DOHH2 (cell line): Measurements from ENCODE around the gene DISC1.
"Not testable (repeated sequence)": the region's sequence is repeated elsewhere in the genome, so short reads cannot be mapped to it uniquely, and the experiment has no call there.

Experiments used
- H3F3A ChIP-seq: fragments of 200-600 bp; sonication (generic), shearing (Covaris generic); 2 replicates; pipeline ENCODE4 v1.6.0; 2016; ENCODE audit warnings: antibody characterized with exemption, mild to moderate bottlenecking; ENCODE audit not compliant: control insufficient read depth, insufficient read depth
- H3K27ac ChIP-seq: fragments of 200-600 bp; sonication (generic); 2 replicates; pipeline ENCODE4 v1.5.1; 2014; ENCODE audit warnings: low read depth, mild to moderate bottlenecking, low read length, moderate library complexity
- H3K27me3 ChIP-seq: fragments of 200-600 bp; sonication (generic); 2 replicates; pipeline ENCODE4 v1.6.1; 2014; ENCODE audit warnings: mild to moderate bottlenecking, low read length, mixed read lengths; ENCODE audit not compliant: control insufficient read depth
- H3K36me3 ChIP-seq: fragments of 200-600 bp; sonication (generic); 2 replicates; pipeline ENCODE4 v1.6.1; 2014; ENCODE audit warnings: mild to moderate bottlenecking, low read length, moderate library complexity, mixed read lengths; ENCODE audit not compliant: control insufficient read depth
- H3K4me1 ChIP-seq: fragments of 200-600 bp; sonication (generic); 2 replicates; pipeline ENCODE4 v1.6.1; 2014; ENCODE audit warnings: mild to moderate bottlenecking, low read length, mixed read lengths; ENCODE audit not compliant: control insufficient read depth
- H3K4me2 ChIP-seq: fragments of 200-600 bp; sonication (generic); 2 replicates; pipeline ENCODE4 v1.6.0; 2014; ENCODE audit warnings: mild to moderate bottlenecking, low read length, moderate library complexity
- H3K4me3 ChIP-seq: fragments of 200-600 bp; sonication (generic); 2 replicates; pipeline ENCODE4 v1.5.1; 2014; ENCODE audit warnings: mild to moderate bottlenecking, low read length, mixed read lengths
- H3K79me2 ChIP-seq: fragments of 200-600 bp; sonication (generic); 2 replicates; pipeline ENCODE4 v1.6.1; 2014; ENCODE audit warnings: mild to moderate bottlenecking, low read length, mixed read lengths; ENCODE audit not compliant: control insufficient read depth
- H3K9me2 ChIP-seq: fragments of 200-600 bp; sonication (generic); replicated peaks from 2 replicates; pipeline ENCODE4 v1.6.1; 2014; ENCODE audit warnings: mild to moderate bottlenecking, low read length, mixed read lengths; ENCODE audit not compliant: control insufficient read depth
- H3K9me3 ChIP-seq: fragments of 200-600 bp; sonication (generic); 2 replicates; pipeline ENCODE4 v1.6.1; 2014; ENCODE audit warnings: antibody characterized with exemption, low read length, mixed read lengths; ENCODE audit not compliant: control insufficient read depth, insufficient read depth
- H4K20me1 ChIP-seq: fragments of 200-600 bp; sonication (generic); 2 replicates; pipeline ENCODE4 v1.6.0; 2014; ENCODE audit warnings: low read depth, mild to moderate bottlenecking, antibody characterized with exemption, low read length, moderate library complexity; ENCODE audit not compliant: control insufficient read depth, insufficient read depth
- EZH2phosphoT487 ChIP-seq: fragments of 200-600 bp; sonication (generic); IDR thresholded peaks from 2 replicates; pipeline ENCODE4 v1.6.1; 2017; ENCODE audit warnings: borderline replicate concordance, mild to moderate bottlenecking, antibody characterized with exemption, low read length, moderate library complexity, mixed read lengths
- TF ChIP-seq, protein P1 (sequence below): fragments of 200-600 bp; sonication (generic); IDR thresholded peaks from one replicate; pipeline ENCODE4 v1.5.1; 2014; ENCODE audit warnings: antibody characterized with exemption, mild to moderate bottlenecking, low read depth, low read length; ENCODE audit not compliant: poor library complexity, severe bottlenecking

Gene DISC1

DNA sequence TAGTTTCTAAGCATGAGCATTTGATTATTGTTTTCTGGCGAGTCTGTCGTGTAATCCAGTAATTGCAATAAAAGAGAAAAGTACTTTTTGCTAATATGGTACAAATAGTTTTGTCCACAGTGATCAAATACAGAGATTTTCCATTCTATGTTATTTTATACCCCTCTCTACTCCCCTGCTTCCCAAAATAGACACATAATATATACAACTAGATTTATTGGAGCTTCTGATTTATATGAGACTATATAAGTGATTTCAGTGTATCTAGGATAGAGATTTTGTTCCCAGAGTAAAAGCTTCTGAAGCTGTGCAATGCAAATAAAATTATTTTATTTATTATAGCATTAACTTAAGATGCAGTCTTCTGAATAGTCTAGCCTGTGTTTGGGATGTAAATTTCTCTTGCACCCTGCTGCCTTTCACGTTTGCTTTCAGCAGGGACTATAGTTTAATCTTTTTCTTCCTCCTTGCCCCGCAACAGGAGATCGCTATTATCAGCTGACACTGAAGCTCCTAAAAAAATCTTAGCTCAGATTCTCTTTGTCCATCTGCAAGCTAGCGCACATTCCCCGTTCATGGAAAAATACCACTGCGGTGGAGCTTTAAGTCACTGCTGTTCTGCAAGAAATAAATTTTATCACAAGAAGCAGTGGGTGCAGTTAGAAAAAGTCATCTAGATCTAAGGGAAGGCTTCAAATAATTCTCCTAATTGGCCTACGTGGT, 273.3 kb downstream of the DISC1 start:
- no peaks in the 10 kb centered on the region for H3F3A ChIP-seq
- no peaks in the 10 kb centered on the region for H3K36me3 ChIP-seq
- H3K4me1 ChIP-seq, result no peaks in the 10 kb centered on the region
- no peak overlapping the region for H3K4me3 ChIP-seq
- H3K9me3 ChIP-seq, result no peaks in the 10 kb centered on the region
- H3K27ac ChIP-seq, result no peak overlapping the region
- H3K9me2 ChIP-seq, result no peaks in the 10 kb centered on the region
- H3K4me2 ChIP-seq, result no peak overlapping the region
- H3K79me2 ChIP-seq, result no peaks in the 10 kb centered on the region
- no peaks in the 10 kb centered on the region for H4K20me1 ChIP-seq
- TF ChIP-seq, protein P1, sequence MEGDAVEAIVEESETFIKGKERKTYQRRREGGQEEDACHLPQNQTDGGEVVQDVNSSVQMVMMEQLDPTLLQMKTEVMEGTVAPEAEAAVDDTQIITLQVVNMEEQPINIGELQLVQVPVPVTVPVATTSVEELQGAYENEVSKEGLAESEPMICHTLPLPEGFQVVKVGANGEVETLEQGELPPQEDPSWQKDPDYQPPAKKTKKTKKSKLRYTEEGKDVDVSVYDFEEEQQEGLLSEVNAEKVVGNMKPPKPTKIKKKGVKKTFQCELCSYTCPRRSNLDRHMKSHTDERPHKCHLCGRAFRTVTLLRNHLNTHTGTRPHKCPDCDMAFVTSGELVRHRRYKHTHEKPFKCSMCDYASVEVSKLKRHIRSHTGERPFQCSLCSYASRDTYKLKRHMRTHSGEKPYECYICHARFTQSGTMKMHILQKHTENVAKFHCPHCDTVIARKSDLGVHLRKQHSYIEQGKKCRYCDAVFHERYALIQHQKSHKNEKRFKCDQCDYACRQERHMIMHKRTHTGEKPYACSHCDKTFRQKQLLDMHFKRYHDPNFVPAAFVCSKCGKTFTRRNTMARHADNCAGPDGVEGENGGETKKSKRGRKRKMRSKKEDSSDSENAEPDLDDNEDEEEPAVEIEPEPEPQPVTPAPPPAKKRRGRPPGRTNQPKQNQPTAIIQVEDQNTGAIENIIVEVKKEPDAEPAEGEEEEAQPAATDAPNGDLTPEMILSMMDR, result no peak
- TF ChIP-seq EZH2phosphoT487, result no peak
- no peaks in the 10 kb centered on the region for H3K27me3 ChIP-seq

DNA sequence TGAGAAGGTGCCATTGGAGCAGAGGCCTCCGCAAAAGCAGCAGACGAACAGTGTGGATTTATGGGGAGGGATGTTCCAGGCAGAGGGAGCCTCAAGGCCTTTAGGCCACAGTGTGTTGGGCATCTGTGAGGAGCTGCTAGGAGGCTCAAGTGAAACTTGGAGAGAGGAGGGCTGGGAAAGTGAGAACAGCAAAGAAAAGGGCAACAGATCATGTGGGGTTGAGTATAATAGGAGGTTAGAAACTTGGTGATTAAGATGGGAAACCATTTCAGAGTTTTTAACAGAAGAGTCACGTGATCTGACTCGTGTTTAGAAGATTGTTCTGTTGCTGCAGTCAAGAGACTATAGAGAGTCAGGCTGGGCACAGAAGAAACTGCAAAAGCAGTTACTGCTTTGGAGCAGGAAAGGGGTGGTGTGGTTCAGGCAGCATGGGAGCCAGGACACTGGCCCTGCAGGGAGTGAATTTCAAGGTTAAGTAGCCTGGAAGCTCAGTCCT, 277.0 kb downstream of the DISC1 start:
- TF ChIP-seq, protein P1, result no peak
- TF ChIP-seq EZH2phosphoT487, result no peak
- H3K9me3 ChIP-seq, result no peaks in the 10 kb centered on the region
- no peaks in the 10 kb centered on the region for H3K9me2 ChIP-seq

DNA sequence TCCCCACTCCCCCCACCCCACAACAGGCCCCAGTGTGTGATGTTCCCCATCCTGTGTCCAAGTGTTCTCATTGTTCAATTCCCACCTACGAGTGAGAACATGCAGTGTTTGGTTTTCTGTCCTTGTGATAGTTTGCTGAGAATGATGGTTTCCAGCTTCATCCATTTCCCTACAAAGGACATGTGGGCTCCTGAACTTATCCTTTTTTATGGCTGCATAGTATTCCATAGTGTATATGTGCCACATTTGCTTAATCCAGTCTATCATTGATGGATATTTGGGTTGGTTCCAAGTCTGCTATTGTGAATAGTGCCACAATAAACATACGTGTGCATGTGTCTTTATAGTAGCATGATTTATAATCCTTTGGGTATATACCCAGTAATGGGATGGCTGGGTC, 280.7 kb downstream of the DISC1 start:
- not testable (repeated sequence) for H3F3A ChIP-seq, H3K9me3 ChIP-seq, H3K27me3 ChIP-seq, H3K4me3 ChIP-seq, H3K9me2 ChIP-seq, H3K27ac ChIP-seq, H3K79me2 ChIP-seq, H3K36me3 ChIP-seq, H3K4me1 ChIP-seq, H3K4me2 ChIP-seq, H4K20me1 ChIP-seq

More for the DNA sequence above, 277.0 kb downstream of the DISC1 start:
- Histone ChIP-seq H3K27me3 (no peaks in the 10 kb centered on the region), H3K36me3 (no peaks in the 10 kb centered on the region), H3K4me1 (no peaks in the 10 kb centered on the region), H3K27ac (no peak overlapping the region), H3K4me3 (no peak overlapping the region), H3K79me2 (no peaks in the 10 kb centered on the region), H3K4me2 (no peak overlapping the region), H4K20me1 (no peaks in the 10 kb centered on the region), H3F3A (no peaks in the 10 kb centered on the region)

DNA sequence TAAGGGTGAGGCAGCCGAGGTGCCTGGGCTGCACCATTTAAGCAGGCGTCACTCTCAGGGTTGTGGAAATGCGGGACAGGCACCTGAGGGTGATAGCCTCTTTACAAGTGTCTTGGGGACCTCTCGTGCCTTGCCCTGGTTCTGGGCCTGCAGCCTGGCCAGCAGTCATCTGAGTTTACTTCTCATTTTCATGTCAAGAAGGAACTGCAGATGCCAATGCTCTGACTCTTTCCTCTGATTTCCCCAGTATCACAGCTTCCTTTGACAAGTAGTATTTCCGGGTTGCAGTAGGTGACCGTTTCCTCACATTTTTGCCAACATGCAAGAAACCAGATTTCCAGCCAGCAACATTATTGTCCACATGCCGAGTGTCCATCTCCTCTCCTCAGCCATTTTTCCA, 286.9 kb downstream of the DISC1 start:
- TF ChIP-seq EZH2phosphoT487, result no peak
- TF ChIP-seq, protein P1, result no peak
- Histone ChIP-seq H3K4me2 (no peak overlapping the region), H3K9me3 (no peaks in the 10 kb centered on the region), H3K9me2 (no peaks in the 10 kb centered on the region), H3K27me3 (no peaks in the 10 kb centered on the region; the same call in 1 of the 2 replicates), H3K4me3 (no peak overlapping the region), H3K27ac (no peak overlapping the region), H3K79me2 (no peaks in the 10 kb centered on the region), H3K36me3 (no peaks in the 10 kb centered on the region), H3K4me1 (peaks cover 4% of the 10 kb centered on the region), H3F3A (no peaks in the 10 kb centered on the region), H4K20me1 (no peaks in the 10 kb centered on the region)
